Stimulated activated CD4-positive, alpha-beta T cell treated with anti-CD3 and anti-CD28 coated beads, Interleukin-2, amount 100 ng/mL, for 48 hours (primary cell): ENCODE results near the gene NOL11.
A peak's percentile ranks its signal among the peaks of the same experiment; 100 is the strongest.
"Not testable (repeated sequence)": the region's sequence is repeated elsewhere in the genome, so short reads cannot be mapped to it uniquely, and the experiment has no call there.

ENCODE experiments used
- DNase-seq, 2 donors: peaks; one replicate each; pipeline ENCODE4 v3.0.0-alpha.2; 2020

NOL11 gene

GRCh38 chr17:67711916-67712315 is 5.8 kb upstream of the NOL11 start:
- no peak for DNase-seq

DNA sequence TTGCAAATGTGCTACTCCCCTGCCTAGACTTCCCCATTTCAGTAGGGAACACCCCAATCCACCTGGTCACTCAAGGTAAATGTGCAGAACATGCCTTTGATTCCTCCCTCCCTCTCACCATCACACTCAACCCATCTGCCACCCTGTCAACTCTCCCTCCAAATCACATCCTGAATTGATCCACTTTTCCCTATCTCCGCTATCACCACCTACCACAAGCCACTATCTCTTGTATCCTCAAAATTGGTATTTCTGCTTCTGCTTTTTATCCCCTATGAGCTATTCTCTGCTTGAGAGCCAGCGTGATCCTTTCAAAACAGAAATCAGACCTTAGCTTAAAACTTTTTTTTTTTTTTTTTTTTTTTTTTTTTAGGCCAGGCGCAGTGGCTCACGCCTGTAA is 5.4 kb upstream of the NOL11 start:
- no peak for DNase-seq

GRCh38 chr17:67713169-67713568 is 4.6 kb upstream of the NOL11 start:
- no peak for DNase-seq

DNA sequence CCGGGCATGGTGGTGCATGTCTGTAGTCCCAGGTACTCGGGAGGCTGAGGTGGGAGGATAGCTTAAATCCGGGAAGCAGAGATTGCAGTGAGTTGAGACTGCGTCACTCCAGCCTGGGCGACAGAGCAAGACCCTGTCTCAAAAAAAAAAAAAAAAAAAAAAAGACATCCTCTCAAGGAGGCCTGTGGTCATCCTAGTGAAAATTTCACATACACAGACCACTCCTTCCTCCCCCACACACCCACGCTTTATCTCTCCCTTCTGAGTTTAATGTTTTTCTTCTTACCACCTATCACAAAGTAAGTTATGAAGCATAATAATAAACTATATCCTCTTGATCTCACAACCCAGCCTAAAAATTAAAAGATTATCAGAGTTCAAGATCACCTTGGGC is 1.3 kb upstream of the NOL11 start:
- no peak for DNase-seq

DNA sequence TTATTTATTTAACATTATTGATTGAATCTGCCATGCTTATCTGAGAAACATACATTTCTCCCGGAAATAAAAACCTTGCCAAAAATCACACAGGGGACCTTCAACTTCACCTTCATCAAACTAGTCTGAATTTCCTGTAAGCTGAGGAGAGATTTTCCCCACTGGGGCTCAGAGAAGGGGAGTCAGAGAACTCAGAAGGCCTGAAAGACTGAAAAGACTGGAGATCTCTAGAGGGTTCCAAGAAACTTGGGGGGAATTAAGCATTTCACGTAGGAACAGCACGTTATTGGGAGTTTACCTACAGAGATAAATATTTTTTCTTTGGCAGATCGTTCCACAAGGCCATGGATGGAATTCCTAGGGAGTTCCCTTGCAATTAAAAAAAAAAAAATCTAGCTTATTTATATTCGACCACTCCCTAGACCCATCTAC is 528 bp upstream of the NOL11 start:
- peak in 1 of 2 donors; percentile 9 for DNase-seq

DNA sequence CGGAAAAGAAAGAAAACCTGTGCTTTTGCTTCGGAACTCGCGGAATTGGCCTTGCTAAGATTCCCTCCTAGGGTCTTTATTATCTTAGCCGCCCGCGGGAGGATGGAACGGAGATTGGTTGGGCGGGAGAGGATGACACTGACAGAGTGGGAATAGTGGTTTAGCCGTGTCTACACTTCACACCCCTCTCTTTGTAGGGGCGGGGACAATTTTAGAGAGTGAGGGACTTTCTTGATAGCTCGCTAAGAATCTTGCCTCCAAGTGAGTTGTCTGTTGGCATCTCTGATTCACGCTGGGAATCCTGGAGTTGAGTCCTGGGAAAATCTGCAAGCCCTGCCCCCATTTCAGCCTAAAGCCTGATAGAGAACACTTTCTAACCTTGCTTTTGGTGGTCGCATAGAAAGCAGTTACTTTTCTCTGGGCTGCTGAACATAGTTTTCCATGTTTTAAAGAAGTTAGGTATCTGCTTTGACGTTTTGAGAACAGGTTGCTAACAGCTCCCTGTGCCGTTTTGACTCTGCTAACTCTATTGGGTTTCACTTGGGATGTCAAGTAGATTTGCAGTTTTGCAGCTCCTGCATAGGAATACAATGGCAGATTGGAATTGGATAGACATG is 697 bp downstream of the NOL11 start:
- peak; percentile 15 to 28 for DNase-seq

DNA sequence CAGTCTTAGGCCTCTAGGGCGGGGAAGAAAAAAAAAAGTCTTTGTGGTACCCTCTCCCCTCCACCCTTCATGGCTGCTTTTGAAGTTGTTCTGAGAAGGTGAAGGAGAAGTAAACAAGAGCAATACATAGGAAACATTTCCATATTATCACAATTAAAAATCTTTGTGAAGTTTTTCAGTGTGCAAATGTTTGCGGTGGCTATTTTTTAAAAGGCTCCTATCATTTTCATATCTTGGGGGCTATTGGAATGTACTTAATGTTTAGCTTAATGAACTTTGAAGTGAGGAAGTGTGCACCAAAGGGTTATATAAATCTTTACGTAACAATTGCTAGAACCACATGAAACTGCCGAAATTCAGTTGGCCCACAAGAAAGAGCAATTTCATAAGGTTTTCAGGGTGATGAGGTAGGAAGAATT is 7.6 kb downstream of the NOL11 start:
- no peak for DNase-seq

DNA sequence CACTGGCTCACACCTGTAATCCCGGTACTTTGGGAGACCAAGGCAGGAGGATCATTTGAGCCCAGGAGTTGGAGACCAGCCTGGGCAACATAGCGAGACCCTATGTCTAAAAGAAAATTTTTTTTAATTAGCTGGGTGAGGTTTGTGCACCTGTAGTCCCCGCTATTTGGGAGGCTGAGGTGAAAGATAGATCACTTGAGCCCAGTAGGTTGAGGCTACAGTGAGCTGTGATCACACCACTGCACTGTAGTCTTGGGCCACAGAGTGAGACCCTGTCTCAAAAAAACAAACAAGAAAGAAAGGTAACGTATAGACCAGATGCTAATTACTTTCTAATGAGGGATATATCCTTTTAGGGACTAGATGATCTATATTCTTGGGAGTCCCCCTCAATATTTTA is 8.1 kb downstream of the NOL11 start:
- no peak for DNase-seq

GRCh38 chr17:67727152-67728039 is 9.7 kb downstream of the NOL11 start:
- DNase-seq = not testable (repeated sequence)

DNA sequence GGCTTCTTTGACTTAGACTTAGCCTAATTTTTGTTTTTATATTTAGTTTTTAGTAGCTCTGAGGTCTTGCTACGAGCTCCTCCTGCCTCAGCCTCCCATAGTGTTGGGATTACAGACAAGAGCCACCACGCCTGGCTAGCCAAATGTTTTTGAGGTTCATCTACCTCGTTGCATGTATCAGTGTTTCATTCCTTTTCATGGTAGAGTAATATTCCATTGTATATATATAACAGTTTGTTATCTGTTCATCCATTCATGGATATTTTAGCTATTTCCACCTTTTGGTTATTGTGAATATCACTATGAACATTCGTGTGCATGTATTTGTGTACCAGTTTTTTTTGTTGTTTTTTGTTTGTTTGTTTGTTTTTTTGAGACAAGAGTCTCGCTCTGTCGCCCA is 12.2 kb downstream of the NOL11 start:
- no peak for DNase-seq

GRCh38 chr17:67730731-67731130 is 13.0 kb downstream of the NOL11 start:
- no peak for DNase-seq

GRCh38 chr17:67733449-67733848 is 15.7 kb downstream of the NOL11 start:
- no peak for DNase-seq

- no peak for DNase-seq
These were observed 19.4 kb downstream of the NOL11 start for GRCh38 chr17:67737145-67737544.

DNA sequence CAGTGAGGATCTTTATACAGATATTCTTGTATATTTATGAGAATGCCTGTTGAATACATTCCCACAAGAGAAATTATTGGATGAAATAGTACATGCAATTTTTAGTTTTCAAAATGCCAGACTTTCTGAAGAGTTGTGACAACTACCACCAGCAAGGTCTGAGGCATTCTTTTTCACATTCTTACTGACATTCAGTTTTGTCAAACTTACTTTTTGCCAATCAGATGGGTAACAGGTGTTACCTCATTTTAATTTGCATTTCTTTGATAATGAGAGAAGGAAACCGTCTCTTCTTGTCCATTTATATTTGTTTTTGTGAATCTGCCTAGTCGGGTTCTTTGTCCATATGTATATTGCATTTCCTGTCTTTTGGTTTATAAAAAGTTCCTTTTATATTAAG is 24.3 kb downstream of the NOL11 start:
- no peak for DNase-seq

DNA sequence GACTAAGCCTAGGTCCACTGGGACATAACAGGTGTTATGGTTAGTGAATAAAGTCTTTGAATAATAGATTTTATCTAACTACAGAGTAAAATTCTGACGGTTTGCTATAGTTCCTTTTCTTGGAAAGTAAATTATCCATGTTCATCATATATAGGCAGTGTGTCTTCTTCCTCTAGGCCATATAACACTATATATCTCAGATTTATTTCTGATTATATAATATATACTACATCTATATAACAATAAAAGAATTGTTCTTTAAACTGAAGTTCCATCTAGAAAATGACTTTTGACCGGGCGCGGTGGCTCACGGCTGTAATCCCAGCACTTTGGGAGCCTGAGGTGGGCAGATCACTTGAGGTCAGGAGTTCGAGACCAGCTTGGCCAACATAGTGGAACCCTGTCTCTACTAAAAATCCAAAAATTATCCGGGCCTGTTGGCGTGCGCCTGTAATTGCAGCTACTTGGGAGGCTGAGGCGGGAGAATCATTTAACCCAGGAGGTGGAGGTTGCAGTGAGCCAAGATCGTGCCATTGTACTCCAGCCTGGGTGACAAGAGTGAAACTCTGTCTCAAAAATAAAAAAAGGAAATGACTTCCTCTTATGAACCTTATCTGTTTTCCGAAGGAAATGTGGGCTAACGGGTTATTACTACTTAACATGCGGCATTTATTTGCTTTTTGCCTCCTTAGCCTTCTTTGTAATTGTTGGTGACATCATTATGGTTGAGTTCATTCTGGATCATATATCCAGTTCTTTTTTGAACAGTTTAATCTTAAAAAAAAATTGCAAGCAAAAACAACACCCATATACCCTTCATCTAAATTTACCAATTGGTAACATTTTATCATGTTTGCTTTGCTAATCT is 29.2 kb downstream of the NOL11 start:
- no peak for DNase-seq

DNA sequence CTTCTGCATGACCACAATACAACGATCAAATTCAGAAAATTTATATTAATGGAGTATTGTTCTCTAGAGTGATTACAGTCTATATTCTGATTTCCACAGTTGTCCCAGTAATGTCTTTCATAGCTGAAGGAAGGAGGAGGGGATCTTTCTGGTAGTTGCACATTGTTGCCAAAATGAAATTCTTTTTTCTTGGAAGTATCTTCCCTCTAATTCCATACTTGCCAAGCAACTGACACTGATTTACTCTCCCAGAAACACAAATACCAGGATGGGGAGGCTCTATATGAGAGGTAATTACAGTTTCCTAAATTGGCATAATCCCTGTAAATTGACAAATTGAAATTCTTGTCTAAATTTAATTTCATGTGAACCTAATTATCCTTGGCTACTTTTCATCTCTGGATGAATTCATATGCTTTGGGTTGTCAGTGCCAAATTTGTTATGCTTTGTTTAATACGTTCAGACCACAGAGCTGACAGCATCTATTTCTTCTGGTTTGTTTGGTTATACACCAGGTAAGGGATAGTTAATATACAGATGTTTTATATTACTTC is 30.0 kb downstream of the NOL11 start:
- DNase-seq = no peak

GRCh38 chr17:67750067-67750466 is 32.3 kb downstream of the NOL11 start:
- DNase-seq = no peak

GRCh38 chr17:67751101-67752074 is 33.7 kb downstream of the NOL11 start:
- DNase-seq = no peak

GRCh38 chr17:67752160-67752559 is 34.4 kb downstream of the NOL11 start:
- not testable (repeated sequence) for DNase-seq

DNA sequence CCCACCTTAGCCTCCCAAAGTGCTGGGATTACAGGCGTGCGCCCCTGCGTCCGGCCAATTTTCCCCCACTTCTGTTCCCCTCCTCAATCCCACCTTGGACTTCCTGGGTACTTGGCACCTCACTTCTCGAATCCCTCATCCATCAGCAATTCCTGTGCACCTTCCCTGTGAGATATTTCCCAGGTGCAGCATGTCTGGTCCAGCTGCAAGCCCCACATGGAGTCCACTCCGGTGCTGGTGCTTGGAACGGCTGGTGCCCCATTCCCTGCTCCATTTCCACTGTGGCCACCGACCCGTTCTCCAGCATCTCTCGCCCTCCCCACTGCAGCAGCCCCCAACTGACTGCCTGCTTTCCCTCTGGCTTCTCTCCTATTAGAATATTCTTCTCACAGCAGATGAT is 35.3 kb downstream of the NOL11 start:
- no peak for DNase-seq

DNA sequence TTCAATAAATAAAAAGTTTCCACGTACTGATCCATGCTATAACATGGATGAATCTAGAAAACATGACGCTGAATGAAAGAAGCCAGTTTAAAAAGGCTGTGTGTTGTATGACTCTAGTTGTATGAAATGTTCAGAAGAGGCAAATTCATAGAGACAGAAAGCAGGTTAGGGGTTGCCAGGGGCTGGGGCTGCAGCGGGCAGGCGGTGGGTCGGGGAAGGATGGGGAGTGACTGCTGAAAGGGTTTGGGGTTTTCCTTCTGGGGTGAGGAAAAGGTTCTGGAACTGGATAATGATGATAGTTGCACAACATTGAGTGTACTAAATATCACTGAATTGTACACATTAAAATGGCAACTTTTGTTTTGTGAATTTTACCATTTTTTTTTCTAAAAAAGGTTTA is 36.3 kb downstream of the NOL11 start:
- no peak for DNase-seq

DNA sequence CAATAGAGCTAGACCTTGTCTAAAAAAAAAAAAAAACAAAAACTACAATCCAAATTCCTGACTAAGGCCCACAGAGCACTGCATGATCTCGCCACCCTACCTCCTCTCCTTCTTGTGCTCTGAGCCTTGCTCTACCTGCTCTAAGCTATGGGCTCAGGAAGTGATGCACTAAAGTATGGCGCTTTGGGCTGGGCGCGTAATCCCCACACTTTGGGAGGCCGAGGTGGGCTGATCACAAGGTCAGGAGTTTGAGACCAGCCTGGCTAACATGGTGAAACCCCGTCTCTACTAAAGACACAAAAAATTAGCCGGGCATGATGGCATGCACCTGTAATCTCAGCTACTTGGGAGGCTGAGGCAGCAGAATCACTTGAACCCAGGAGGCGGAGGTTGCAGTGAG is 37.0 kb downstream of the NOL11 start:
- DNase-seq = not testable (repeated sequence)
